Astrocyte of the spinal cord (primary cell): Measurements from ENCODE around the gene SCRN2.

Experiments used
- DNase-seq: peaks from one replicate; pipeline ENCODE4 v3.0.0; 2011; ENCODE audit warnings: low read depth, low spot score
- H3K4me3 ChIP-seq: 2 replicates; pipeline ENCODE4 v1.5.1; 2011; ENCODE audit warnings: low read depth, mild to moderate bottlenecking, low read length, moderate library complexity
- in situ Hi-C: cut with HindIII; loops from 2 replicates; pipeline ENCODE4 v1.10.0; 2017; ENCODE audit warnings: low sequenced_read_pairs
- TF ChIP-seq, protein P1 (sequence below): IDR thresholded peaks from 2 replicates; pipeline ENCODE4 v1.5.1; 2012; ENCODE audit warnings: low read depth, mild to moderate bottlenecking, low read length, inconsistent platforms

The SCRN2 gene

DNA sequence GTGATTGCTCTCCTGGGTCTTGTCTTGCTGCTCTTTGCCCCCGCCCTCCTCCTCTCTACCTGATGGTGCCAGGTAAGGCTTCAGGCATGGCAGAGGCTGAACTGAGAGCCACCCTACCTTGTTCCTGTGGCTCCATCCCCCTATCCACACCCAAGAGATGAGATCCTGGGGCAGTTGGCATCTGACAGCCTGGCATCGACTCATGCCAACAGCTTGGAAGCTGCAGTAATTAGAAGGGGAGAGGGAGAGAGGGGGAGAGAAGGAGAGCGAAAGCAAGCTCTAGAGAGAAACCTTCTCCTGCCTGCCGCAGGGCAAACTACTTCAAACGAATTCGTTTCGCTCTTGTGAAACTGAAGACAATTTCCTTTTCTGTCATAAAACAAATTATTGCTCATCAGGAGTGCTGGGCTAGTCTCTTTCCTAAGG is 23.7 kb upstream of the SCRN2 start:
- no peak for DNase-seq
- in situ Hi-C loops, result no loop called here
- no peak overlapping the region for H3K4me3 ChIP-seq
- TF ChIP-seq, protein P1, sequence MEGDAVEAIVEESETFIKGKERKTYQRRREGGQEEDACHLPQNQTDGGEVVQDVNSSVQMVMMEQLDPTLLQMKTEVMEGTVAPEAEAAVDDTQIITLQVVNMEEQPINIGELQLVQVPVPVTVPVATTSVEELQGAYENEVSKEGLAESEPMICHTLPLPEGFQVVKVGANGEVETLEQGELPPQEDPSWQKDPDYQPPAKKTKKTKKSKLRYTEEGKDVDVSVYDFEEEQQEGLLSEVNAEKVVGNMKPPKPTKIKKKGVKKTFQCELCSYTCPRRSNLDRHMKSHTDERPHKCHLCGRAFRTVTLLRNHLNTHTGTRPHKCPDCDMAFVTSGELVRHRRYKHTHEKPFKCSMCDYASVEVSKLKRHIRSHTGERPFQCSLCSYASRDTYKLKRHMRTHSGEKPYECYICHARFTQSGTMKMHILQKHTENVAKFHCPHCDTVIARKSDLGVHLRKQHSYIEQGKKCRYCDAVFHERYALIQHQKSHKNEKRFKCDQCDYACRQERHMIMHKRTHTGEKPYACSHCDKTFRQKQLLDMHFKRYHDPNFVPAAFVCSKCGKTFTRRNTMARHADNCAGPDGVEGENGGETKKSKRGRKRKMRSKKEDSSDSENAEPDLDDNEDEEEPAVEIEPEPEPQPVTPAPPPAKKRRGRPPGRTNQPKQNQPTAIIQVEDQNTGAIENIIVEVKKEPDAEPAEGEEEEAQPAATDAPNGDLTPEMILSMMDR, result no peak

DNA sequence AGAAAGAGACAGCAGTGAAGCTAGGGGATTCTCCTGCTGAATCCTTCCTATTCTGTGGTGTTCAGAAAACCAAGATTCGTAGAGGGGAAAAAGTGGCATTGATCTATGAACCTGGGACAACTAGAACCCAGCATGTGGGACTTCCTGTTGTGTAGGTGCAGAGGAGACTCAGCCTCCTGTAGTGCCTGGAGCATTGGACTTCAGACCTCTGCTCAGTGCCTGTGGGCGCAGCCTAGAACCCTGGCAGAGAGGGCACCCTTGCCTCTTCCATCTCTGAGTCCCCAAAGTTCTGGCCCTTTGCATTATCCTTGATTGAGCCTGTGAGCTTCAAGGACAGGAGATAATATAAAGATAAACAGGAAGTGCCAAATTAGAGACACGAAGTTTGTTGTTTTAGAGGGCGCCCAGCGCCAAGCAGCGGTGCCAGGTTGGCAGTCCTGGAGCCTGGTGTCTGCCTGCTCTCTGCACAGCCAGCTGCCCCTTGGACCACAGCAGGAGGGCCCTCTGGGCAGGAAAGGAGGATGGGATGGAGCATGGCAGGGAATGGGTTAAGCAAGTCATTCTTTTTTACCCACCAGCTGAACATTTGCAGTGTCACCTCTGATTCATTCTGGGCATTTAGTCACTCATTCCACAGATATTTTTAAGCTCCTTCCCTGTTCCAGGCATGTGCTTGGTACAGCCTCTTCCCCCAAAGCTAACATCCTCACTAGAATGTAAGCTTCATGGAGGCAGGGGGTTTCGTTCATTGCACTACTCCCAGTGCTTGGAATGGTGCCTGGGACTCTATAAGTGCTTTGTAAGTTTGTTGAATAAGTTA is 21.8 kb upstream of the SCRN2 start:
- H3K4me3 ChIP-seq, result no peak overlapping the region
- peak; percentile 57 for DNase-seq
- TF ChIP-seq, protein P1, result no peak
- in situ Hi-C loops, result no loop called here

DNA sequence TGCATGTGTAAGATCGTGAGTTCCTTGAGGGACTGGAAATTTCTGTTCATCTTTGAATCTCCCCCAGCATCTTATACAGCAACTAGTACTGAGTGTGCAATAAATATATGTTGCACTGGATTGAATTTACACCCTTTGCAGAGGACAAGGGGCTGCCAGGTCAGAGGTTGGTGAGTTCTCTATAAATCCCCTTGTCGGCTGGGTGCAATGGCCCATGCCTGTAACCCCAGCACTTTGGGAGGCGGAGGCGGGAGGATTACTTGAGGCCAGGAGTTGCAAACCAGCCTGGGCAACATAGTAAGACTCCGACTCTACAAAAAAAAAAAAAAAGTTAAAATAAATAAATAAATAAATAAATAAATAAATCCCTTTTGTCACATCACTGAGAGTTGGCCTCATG is 19.3 kb upstream of the SCRN2 start:
- in situ Hi-C loops, result no loop called here
- DNase-seq, result no peak
- H3K4me3 ChIP-seq, result no peak overlapping the region
- TF ChIP-seq, protein P1, result no peak

DNA sequence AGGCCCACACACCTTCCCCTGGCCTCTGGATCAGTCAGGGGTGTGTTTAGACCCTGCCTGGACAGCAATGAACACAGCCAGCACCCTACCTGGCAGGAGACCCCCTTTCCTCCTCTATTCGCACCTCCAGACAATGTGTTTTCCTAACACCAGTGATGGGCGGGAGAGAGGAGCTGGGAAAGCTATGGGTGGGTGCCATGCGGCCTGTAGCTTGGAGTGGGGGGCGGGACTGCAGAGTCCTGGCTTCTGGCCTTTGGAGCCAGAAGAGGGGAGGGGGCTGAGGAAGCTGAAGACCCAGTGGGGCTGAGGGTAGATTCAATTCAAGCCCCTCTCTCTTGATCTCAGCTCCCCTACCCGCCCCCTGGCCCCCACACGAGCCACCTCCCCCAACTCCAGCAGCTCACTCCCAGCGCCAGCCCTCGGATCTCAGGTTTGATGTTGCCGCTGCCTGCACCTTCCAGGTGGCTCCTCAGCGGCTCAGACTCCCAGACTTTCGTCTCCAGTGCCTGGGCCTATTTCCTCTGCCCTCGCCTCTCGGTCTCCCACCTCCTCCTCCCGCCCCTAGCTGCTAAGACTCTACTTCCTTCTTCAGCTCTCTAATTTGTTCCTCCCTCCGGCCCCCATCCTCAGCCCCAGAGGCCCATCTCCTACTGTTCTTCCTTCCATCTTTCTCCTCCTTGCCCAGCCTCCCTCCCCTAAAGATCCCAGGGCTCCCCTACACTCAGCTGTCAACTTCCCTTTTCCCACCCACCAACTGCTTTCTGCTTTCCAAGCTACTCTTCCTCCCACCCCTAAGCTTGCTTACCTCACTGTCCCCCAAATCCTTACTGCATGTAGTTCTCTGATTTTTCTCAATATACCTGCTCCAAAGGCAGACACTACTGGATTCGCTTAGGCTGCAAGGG is 16.7 kb upstream of the SCRN2 start:
- H3K4me3 ChIP-seq, result no peak overlapping the region
- in situ Hi-C loops, result no loop called here
- no peak for DNase-seq
- TF ChIP-seq, protein P1, result no peak

DNA sequence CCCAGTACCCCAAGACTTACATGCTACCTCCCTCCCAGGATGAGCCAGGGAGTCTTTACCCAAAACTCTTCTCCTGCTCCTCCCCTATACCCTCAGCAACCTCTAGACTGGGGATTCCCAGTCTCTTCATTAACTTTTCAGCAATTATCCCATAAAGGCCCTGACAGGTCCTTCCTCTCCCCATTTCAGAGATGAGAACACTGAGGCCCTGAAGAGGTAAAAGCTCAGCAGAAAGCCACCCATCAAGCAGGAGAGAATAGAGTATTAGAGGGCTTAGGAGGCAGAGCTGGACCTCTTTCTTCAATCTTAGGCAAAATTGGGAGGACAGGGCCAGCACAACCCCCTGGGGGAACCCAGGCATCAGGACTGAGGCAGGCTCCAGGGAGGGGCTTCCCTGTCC is 15.8 kb upstream of the SCRN2 start:
- in situ Hi-C loops, result no loop called here
- TF ChIP-seq, protein P1, result no peak
- DNase-seq, result no peak
- H3K4me3 ChIP-seq, result no peak overlapping the region

DNA sequence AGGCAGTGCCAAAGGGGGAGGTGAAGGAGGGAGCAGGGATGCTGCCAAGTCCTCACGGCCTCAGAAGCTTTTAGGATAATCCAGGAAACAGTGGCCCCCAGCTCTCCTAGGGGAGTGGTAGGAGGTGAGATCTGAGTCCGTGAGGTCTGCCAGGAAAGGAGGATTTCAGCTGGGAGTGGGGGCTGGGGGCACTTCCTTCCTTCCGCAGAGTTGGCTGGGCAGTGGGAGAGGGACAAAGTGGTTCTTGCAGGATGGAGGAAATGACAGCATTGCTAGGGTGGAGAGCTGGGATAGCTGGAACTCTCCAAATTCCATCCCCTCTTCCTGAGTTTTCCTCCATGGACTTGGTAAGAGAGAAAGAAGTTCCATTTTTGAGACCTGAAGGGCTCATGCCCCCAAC is 14.7 kb upstream of the SCRN2 start:
- DNase-seq, result no peak
- TF ChIP-seq, protein P1, result no peak
- no peak overlapping the region for H3K4me3 ChIP-seq
- in situ Hi-C loops, result no loop called here
